Measurements from ENCODE around the gene TRIM16.
"Not testable (repeated sequence)": the region's sequence is repeated elsewhere in the genome, so short reads cannot be mapped to it uniquely, and the experiment has no call there.

DNA sequence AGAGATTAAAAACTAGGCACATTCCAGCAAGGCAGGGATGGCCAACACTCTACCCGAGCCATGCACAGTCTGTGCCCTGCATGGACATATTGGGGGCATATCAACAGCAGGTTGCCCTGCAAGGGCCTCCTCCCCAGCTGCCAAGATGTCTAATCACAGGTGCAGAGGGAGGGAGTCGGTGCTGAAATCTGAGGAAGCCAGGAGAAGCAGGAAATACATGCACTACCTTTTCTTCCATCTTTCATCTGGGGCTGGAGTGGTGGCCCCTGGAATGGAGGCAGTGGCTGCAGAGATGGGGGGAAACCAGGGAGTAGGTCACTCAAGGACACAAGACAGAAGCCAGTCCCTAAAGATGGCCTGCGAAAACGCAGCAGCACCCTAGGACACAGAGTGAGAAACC is 60.9 kb downstream of the TRIM16 start:
- TF ChIP-seq, protein P1, sequence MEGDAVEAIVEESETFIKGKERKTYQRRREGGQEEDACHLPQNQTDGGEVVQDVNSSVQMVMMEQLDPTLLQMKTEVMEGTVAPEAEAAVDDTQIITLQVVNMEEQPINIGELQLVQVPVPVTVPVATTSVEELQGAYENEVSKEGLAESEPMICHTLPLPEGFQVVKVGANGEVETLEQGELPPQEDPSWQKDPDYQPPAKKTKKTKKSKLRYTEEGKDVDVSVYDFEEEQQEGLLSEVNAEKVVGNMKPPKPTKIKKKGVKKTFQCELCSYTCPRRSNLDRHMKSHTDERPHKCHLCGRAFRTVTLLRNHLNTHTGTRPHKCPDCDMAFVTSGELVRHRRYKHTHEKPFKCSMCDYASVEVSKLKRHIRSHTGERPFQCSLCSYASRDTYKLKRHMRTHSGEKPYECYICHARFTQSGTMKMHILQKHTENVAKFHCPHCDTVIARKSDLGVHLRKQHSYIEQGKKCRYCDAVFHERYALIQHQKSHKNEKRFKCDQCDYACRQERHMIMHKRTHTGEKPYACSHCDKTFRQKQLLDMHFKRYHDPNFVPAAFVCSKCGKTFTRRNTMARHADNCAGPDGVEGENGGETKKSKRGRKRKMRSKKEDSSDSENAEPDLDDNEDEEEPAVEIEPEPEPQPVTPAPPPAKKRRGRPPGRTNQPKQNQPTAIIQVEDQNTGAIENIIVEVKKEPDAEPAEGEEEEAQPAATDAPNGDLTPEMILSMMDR (CRISPR knock-in tag; IDR thresholded peaks at IDR 0.05): not testable (repeated sequence)
- TF ChIP-seq RAD21 (CRISPR knock-in tag; IDR thresholded peaks at IDR 0.05); POLR2AphosphoS5 (IDR thresholded peaks at IDR 0.05; ENCODE audit: low read depth, low read length); KLF16 (CRISPR knock-in tag; IDR thresholded peaks at IDR 0.05); POLR2A (IDR thresholded peaks at IDR 0.05; ENCODE audit: insufficient read depth in 1 of 2, low read depth in 2 of 2, low read length in 2 of 2); GABPA (IDR thresholded peaks at IDR 0.05; ENCODE audit: low read depth, low read length); GABPA (CRISPR knock-in tag; IDR thresholded peaks at IDR 0.05; ENCODE audit: low read depth); MTA3 (CRISPR knock-in tag; IDR thresholded peaks at IDR 0.05); NONO (IDR thresholded peaks at IDR 0.05); NONO (CRISPR knock-in tag; conservative IDR thresholded peaks at IDR 0.05); ZNF225 (CRISPR knock-in tag; IDR thresholded peaks at IDR 0.05); TARDBP (CRISPR knock-in tag; IDR thresholded peaks at IDR 0.05); TCF12 (IDR thresholded peaks at IDR 0.05); TCF12 (CRISPR knock-in tag; IDR thresholded peaks at IDR 0.05): not testable (repeated sequence)
- TF ChIP-seq, protein P2, sequence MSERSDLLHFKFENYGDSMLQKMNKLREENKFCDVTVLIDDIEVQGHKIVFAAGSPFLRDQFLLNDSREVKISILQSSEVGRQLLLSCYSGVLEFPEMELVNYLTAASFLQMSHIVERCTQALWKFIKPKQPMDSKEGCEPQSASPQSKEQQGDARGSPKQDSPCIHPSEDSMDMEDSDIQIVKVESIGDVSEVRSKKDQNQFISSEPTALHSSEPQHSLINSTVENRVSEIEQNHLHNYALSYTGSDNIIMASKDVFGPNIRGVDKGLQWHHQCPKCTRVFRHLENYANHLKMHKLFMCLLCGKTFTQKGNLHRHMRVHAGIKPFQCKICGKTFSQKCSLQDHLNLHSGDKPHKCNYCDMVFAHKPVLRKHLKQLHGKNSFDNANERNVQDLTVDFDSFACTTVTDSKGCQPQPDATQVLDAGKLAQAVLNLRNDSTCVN (CRISPR knock-in tag; IDR thresholded peaks at IDR 0.05; ENCODE audit: borderline replicate concordance): not testable (repeated sequence)
- TF ChIP-seq, protein P3, sequence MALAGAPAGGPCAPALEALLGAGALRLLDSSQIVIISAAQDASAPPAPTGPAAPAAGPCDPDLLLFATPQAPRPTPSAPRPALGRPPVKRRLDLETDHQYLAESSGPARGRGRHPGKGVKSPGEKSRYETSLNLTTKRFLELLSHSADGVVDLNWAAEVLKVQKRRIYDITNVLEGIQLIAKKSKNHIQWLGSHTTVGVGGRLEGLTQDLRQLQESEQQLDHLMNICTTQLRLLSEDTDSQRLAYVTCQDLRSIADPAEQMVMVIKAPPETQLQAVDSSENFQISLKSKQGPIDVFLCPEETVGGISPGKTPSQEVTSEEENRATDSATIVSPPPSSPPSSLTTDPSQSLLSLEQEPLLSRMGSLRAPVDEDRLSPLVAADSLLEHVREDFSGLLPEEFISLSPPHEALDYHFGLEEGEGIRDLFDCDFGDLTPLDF (CRISPR knock-in tag; IDR thresholded peaks at IDR 0.05): not testable (repeated sequence)
- TF ChIP-seq, protein P4, sequence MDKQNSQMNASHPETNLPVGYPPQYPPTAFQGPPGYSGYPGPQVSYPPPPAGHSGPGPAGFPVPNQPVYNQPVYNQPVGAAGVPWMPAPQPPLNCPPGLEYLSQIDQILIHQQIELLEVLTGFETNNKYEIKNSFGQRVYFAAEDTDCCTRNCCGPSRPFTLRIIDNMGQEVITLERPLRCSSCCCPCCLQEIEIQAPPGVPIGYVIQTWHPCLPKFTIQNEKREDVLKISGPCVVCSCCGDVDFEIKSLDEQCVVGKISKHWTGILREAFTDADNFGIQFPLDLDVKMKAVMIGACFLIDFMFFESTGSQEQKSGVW (CRISPR knock-in tag; IDR thresholded peaks at IDR 0.05; ENCODE audit: borderline replicate concordance): not testable (repeated sequence)
